ENCODE measurements around the gene GTPBP1.

Gene GTPBP1

DNA sequence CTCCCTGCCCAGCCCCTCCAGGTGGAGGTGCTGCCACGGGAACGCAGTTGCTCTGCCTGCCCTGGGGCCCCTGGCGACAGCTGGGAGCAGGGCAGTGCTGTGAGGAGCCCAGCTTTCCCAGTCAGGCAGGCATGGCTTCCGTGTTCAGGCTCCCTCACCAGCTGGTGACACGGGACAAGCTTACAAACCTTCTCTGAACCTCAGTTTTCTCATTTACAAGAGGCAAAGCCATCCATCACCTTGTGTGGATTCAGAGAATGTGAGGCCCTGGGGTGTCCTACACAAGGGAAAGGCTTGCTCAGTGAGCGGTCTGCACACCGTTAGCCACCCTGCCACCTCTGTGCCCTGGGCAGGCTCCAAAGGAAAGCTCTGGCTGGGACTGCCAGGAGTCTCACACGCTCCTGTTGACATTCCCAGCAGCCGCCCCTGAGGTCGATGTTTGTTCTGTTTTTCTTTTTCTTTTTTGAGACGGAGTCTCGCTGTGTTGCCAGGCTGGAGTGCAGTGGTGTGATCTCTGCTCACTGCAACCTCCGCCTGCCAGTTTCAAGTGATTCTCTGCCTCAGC, 26.6 kb downstream of the GTPBP1 start:
- no peak for DNase-seq (ENCODE audit: extremely low read depth, low read depth)
- TF ChIP-seq, protein P1, sequence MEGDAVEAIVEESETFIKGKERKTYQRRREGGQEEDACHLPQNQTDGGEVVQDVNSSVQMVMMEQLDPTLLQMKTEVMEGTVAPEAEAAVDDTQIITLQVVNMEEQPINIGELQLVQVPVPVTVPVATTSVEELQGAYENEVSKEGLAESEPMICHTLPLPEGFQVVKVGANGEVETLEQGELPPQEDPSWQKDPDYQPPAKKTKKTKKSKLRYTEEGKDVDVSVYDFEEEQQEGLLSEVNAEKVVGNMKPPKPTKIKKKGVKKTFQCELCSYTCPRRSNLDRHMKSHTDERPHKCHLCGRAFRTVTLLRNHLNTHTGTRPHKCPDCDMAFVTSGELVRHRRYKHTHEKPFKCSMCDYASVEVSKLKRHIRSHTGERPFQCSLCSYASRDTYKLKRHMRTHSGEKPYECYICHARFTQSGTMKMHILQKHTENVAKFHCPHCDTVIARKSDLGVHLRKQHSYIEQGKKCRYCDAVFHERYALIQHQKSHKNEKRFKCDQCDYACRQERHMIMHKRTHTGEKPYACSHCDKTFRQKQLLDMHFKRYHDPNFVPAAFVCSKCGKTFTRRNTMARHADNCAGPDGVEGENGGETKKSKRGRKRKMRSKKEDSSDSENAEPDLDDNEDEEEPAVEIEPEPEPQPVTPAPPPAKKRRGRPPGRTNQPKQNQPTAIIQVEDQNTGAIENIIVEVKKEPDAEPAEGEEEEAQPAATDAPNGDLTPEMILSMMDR (IDR thresholded peaks at IDR 0.05; ENCODE audit: low read depth, low read length): no peak

DNA sequence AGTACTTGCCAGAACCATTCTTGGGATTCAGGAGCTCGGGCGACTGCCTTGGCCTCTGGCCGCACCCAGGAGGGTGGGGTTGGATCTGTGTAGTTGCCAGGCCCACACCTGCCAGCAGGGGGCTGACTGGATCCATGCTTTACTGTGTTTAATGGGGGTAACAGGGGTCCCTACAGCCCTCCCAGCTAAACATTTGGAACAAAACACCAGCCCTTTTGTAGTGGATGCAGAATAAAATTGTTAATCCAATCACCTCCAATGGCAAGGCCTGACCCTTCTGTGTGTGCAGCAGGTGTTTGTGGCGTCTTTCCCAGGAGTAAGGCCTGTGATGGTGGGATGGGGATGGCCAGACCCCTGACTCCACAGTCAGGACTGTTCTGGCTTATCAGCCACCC, 27.6 kb downstream of the GTPBP1 start:
- DNase-seq (ENCODE audit: extremely low read depth, low read depth): no peak
- TF ChIP-seq, protein P1 (IDR thresholded peaks at IDR 0.05; ENCODE audit: low read depth, low read length): peak; percentile 66

DNA sequence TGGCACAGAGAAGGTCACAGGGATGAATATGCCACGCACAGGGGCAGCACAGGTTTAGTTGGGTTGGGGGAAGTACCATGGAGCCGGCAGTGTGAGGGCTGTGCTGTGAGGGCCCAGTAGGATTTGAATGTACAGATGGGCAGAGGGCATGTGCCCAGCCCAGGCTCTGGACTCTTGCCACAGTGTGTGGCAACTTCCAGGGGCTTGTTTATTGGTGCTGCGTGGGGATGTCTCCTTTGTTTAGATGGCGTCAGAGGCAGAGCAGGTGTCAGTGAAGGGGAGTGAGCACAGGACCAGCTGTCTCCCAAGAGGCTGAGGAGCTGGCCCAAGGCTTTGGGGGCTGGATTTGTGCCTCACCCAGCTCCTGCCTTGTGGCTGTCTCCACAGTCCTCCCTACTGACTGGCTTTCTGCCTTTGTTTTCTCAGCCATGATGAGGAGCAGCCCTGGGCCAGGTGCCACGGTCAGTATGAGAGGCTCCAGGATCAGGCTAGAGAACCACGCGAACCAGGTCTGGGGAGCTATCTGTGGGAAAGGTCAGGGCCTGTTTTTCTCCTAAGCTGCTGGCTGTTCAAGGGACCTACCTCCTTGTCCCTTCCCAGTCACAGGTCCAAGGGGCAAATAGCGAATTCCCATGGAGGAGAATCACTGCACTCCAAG, 28.1 kb downstream of the GTPBP1 start:
- no peak for DNase-seq (ENCODE audit: extremely low read depth, low read depth)
- TF ChIP-seq, protein P1 (IDR thresholded peaks at IDR 0.05; ENCODE audit: low read depth, low read length): no peak

DNA sequence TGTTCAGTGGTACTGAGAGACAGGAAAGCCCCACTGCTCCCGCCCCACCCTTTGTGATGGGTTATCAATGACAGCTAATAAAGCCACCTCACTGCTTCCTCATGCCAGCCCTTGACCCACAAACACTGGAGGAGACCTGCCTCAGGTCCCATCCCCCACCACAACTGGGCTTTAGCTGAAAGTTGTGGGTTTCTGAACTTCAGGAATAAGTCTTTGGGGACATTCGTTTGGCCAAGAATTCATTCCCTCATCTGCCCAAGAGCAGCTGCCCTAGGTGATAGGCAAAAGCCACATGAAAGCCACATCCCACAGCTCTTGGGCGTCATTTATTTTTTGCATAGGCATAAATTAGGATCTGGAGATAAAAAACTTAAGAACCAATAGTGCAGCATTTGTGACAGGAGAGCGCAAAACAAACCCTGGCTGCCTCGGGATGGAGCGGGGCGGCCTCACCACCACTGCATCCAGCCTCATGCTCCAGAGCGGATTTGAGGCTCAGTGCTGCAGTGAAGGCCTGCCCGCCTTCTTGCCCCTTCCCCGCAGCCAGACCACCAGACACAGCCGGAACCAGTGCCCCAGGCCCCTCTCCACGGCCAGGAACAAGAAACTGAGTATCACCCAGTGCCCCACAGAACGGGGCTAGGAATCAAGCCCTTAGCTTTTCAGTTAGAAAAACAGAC, 28.8 kb downstream of the GTPBP1 start:
- DNase-seq (ENCODE audit: extremely low read depth, low read depth): no peak
- TF ChIP-seq, protein P1 (IDR thresholded peaks at IDR 0.05; ENCODE audit: low read depth, low read length): no peak

DNA sequence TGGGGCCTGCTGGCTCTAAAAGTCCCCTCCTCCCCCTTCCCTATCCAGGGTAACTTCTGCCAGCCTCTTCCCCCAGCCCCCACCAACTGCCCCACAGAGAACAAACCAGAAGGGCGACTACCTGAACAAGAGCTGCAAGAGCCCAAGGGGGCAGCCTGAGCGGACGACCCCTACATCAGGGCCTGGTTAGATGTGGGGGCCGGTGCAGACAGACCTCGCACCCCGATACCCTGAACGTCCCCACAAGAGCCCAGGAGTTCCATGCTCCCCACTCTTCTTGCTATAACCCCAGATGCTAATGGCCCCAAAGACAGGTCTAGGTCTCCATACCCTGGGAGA, 29.4 kb downstream of the GTPBP1 start:
- no peak for DNase-seq (ENCODE audit: extremely low read depth, low read depth)
- TF ChIP-seq, protein P1 (IDR thresholded peaks at IDR 0.05; ENCODE audit: low read depth, low read length): no peak

DNA sequence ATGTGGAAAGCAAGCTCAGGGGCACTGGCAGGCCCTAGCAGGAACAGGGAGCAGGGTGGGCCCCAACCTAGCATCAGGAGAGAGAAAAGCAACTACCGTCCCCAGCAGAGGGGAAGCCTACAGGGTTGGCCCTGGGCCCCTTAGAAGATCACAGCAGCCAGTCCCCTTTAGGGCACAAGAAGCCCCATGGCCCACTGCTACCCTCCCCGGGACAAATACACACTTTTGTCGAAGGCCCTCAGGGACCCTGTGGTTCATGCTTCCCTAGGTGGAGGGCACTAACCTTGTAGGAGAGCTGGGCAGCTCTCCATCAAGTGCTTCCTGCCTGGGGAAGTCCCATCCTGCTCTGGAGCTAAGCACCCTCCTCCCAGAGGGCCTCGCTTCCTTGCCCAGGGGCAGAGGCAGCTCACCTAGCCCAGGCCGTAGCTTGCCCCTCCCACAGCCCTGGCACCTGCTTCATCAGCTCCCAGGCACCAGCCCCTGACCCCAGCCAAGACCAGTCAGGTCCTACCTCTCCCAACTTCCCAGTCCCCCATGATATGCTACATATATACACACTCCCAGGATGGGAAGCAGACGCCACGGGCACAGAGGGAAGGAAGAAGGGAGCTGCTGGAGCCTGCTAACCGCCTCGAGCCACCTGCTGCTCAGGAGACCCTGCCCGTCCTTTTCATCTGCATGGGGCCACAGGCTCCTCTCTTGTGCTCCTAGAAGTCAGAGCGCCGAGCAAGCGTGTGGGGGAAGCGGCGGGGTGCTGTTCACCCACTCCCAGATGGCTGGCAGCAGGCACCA, 29.9 kb downstream of the GTPBP1 start:
- no peak for DNase-seq (ENCODE audit: extremely low read depth, low read depth)
- TF ChIP-seq, protein P1 (IDR thresholded peaks at IDR 0.05; ENCODE audit: low read depth, low read length): no peak

DNA sequence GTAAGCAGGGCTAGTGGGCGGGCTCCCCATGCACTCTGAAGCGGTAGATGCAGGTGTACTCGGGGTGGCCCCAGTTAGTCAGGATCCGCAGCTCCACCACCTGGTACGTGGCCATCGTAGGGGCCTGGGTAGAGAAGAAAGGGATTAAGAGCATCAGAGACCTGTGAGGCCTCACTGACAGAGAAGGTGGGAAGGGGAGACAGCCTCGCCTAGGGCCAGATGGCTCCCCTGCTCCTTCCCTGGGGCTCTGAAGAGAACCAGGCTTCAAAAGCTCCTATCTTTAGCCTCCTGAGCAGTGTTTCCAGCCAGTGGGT, 30.5 kb downstream of the GTPBP1 start:
- TF ChIP-seq, protein P1 (IDR thresholded peaks at IDR 0.05; ENCODE audit: low read depth, low read length): no peak
- no peak for DNase-seq (ENCODE audit: extremely low read depth, low read depth)
